T-helper 17 cell (primary cell): ENCODE data around the gene SH3RF3. TPM values are rescaled to one million over a fixed set of nuclear protein-coding genes. Genes with fewer than 3 reads are reported as not detected.

Experiments used
- ATAC-seq: fragments of 150-1000 bp; cut with Tn5 transposase; 2 replicates; pipeline ENCODE4 v1.10.0; 2021; ENCODE audit warnings: mild to moderate bottlenecking, moderate library complexity
- DNase-seq, 3 donors: peaks; one replicate each; pipeline versions ENCODE4 v3.0.0 to v3.0.0-alpha.2; 2020 to 2021
- H3K9me3 ChIP-seq: one replicate; pipeline ENCODE4 v1.7.0; 2013; ENCODE audit warnings: low read length, mild to moderate bottlenecking; ENCODE audit not compliant: control insufficient read depth, poor library complexity, severe bottlenecking
- H3K27ac Mint-ChIP-seq: one replicate; pipeline ENCODE4 v1.8.0; 2022; ENCODE audit warnings: mild to moderate bottlenecking, moderate library complexity, mixed read lengths
- H3K27me3 Mint-ChIP-seq: one replicate; pipeline ENCODE4 v1.8.0; 2022; ENCODE audit warnings: mixed read lengths
- H3K36me3 Mint-ChIP-seq: one replicate; pipeline ENCODE4 v1.8.0; 2022; ENCODE audit warnings: low read depth, mixed read lengths
- H3K4me1 Mint-ChIP-seq: one replicate; pipeline ENCODE4 v1.8.0; 2022; ENCODE audit warnings: mild to moderate bottlenecking, mixed read lengths
- H3K4me3 Mint-ChIP-seq: one replicate; pipeline ENCODE4 v1.8.0; 2022; ENCODE audit warnings: mild to moderate bottlenecking, moderate library complexity, mixed read lengths
- total RNA-seq, 4 donors: library from RNA in 2 of 4; stranded (reverse) in 2 of 4; gene quantifications; one replicate each; pipeline ENCODE4 v1.2.3 and lab custom pipeline; 2022 to 2026

Gene SH3RF3
- total RNA-seq, 2 donors from 2014 or later, result 0.16 to 0.27 TPM

- H3K9me3 ChIP-seq, result no peaks in the 10 kb centered on the region
- ATAC-seq, result no peak
- peaks cover 46% of the 10 kb centered on the region for H3K27me3 Mint-ChIP-seq
- H3K4me3 Mint-ChIP-seq, result no peak overlapping the region
- no peak overlapping the region for H3K27ac Mint-ChIP-seq
- H3K36me3 Mint-ChIP-seq, result peaks cover 2% of the 10 kb centered on the region
- peaks cover 2% of the 10 kb centered on the region for H3K4me1 Mint-ChIP-seq
- DNase-seq, result no peak
These were observed 44.5 kb downstream of the SH3RF3 start for GRCh38 chr2:109173311-109174171.

- Mint-ChIP-seq H3K27ac (no peak overlapping the region), H3K4me1 (peaks cover 2% of the 10 kb centered on the region)
- no peak for ATAC-seq
These were observed 45.2 kb downstream of the SH3RF3 start for GRCh38 chr2:109174214-109174613.

GRCh38 chr2:109174626-109175349 is 45.8 kb downstream of the SH3RF3 start:
- H3K4me3 Mint-ChIP-seq, result no peak overlapping the region

More at GRCh38 chr2:109174214-109174613, 45.2 kb downstream of the SH3RF3 start:
- no peak for DNase-seq
- peaks cover 2% of the 10 kb centered on the region for H3K36me3 Mint-ChIP-seq
- H3K9me3 ChIP-seq, result peaks cover under 1% of the 10 kb centered on the region
- no peak overlapping the region for H3K4me3 Mint-ChIP-seq
- peaks cover 40% of the 10 kb centered on the region for H3K27me3 Mint-ChIP-seq

GRCh38 chr2:109175350-109175678 is 46.3 kb downstream of the SH3RF3 start:
- no peak for DNase-seq
- Mint-ChIP-seq H3K4me1 (peaks cover 2% of the 10 kb centered on the region), H3K27ac (no peak overlapping the region), H3K36me3 (peaks cover 2% of the 10 kb centered on the region), H3K27me3 (peaks cover 33% of the 10 kb centered on the region), H3K4me3 (no peak overlapping the region)
- no peak for ATAC-seq
- H3K9me3 ChIP-seq, result peaks cover 5% of the 10 kb centered on the region

More at GRCh38 chr2:109174626-109175349, 45.8 kb downstream of the SH3RF3 start:
- DNase-seq, result no peak
- no peak overlapping the region for H3K27ac Mint-ChIP-seq
- H3K9me3 ChIP-seq, result peaks cover 5% of the 10 kb centered on the region
- H3K4me1 Mint-ChIP-seq, result peaks cover 2% of the 10 kb centered on the region
- peaks cover 2% of the 10 kb centered on the region for H3K36me3 Mint-ChIP-seq
- peaks cover 38% of the 10 kb centered on the region for H3K27me3 Mint-ChIP-seq
- no peak for ATAC-seq

- Mint-ChIP-seq H3K4me1 (peaks cover 2% of the 10 kb centered on the region), H3K27me3 (peaks cover 28% of the 10 kb centered on the region), H3K4me3 (no peak overlapping the region), H3K36me3 (peaks cover 2% of the 10 kb centered on the region), H3K27ac (no peak overlapping the region)
- no peak for ATAC-seq
- H3K9me3 ChIP-seq, result peaks cover 5% of the 10 kb centered on the region
- no peak for DNase-seq
These were observed 47.9 kb downstream of the SH3RF3 start for GRCh38 chr2:109176928-109177327.

- no peak for DNase-seq
- peaks cover 5% of the 10 kb centered on the region for H3K9me3 ChIP-seq
- Mint-ChIP-seq H3K36me3 (peaks cover 2% of the 10 kb centered on the region), H3K27ac (no peak overlapping the region), H3K4me3 (no peak overlapping the region), H3K27me3 (peaks cover 21% of the 10 kb centered on the region), H3K4me1 (peaks cover 2% of the 10 kb centered on the region)
- no peak for ATAC-seq
These were observed 48.6 kb downstream of the SH3RF3 start for GRCh38 chr2:109177635-109178034.

- Mint-ChIP-seq H3K4me3 (no peak overlapping the region), H3K27ac (no peak overlapping the region), H3K36me3 (peaks cover 2% of the 10 kb centered on the region), H3K4me1 (no peaks in the 10 kb centered on the region), H3K27me3 (peaks cover 13% of the 10 kb centered on the region)
- peaks cover 5% of the 10 kb centered on the region for H3K9me3 ChIP-seq
- ATAC-seq, result no peak
- DNase-seq, result no peak
These were observed 50.0 kb downstream of the SH3RF3 start for GRCh38 chr2:109178968-109179367.

- H3K27ac Mint-ChIP-seq, result no peak overlapping the region
- peaks cover 18% of the 10 kb centered on the region for H3K27me3 Mint-ChIP-seq
- no peaks in the 10 kb centered on the region for H3K4me1 Mint-ChIP-seq
These were observed 51.8 kb downstream of the SH3RF3 start for GRCh38 chr2:109180786-109181185.

GRCh38 chr2:109182426-109182825 is 53.4 kb downstream of the SH3RF3 start:
- H3K27ac Mint-ChIP-seq, result no peak overlapping the region
- no peaks in the 10 kb centered on the region for H3K36me3 Mint-ChIP-seq
- peaks cover 14% of the 10 kb centered on the region for H3K27me3 Mint-ChIP-seq
- no peak for DNase-seq
- no peak overlapping the region for H3K4me3 Mint-ChIP-seq
- H3K9me3 ChIP-seq, result peaks cover 5% of the 10 kb centered on the region
- no peaks in the 10 kb centered on the region for H3K4me1 Mint-ChIP-seq
- ATAC-seq, result no peak

More at GRCh38 chr2:109180786-109181185, 51.8 kb downstream of the SH3RF3 start:
- no peak overlapping the region for H3K4me3 Mint-ChIP-seq
- H3K9me3 ChIP-seq, result peaks cover 5% of the 10 kb centered on the region
- no peak for DNase-seq
- no peak for ATAC-seq
- H3K36me3 Mint-ChIP-seq, result peaks cover 2% of the 10 kb centered on the region

GRCh38 chr2:109183871-109184270 is 54.9 kb downstream of the SH3RF3 start:
- H3K4me1 Mint-ChIP-seq, result no peaks in the 10 kb centered on the region
- DNase-seq (no peak), ATAC-seq (no peak)
- H3K9me3 ChIP-seq, result peaks cover 5% of the 10 kb centered on the region
- peaks cover 21% of the 10 kb centered on the region for H3K27me3 Mint-ChIP-seq
- H3K36me3 Mint-ChIP-seq, result no peaks in the 10 kb centered on the region
- H3K4me3 Mint-ChIP-seq, result no peak overlapping the region
- no peak overlapping the region for H3K27ac Mint-ChIP-seq

GRCh38 chr2:109184368-109184767 is 55.4 kb downstream of the SH3RF3 start:
- Mint-ChIP-seq H3K27ac (no peak overlapping the region), H3K36me3 (no peaks in the 10 kb centered on the region), H3K4me3 (no peak overlapping the region), H3K4me1 (no peaks in the 10 kb centered on the region), H3K27me3 (peaks cover 24% of the 10 kb centered on the region)
- H3K9me3 ChIP-seq, result peaks cover 3% of the 10 kb centered on the region
- DNase-seq (no peak), ATAC-seq (no peak)

- Mint-ChIP-seq H3K36me3 (no peaks in the 10 kb centered on the region), H3K27ac (no peak overlapping the region), H3K27me3 (peaks cover 34% of the 10 kb centered on the region), H3K4me1 (no peaks in the 10 kb centered on the region), H3K4me3 (no peak overlapping the region)
- ATAC-seq, result no peak
- DNase-seq, result no peak
- no peaks in the 10 kb centered on the region for H3K9me3 ChIP-seq
These were observed 56.3 kb downstream of the SH3RF3 start for GRCh38 chr2:109185338-109185737.

GRCh38 chr2:109185821-109186570 is 57.0 kb downstream of the SH3RF3 start:
- H3K9me3 ChIP-seq, result no peaks in the 10 kb centered on the region
- no peaks in the 10 kb centered on the region for H3K4me1 Mint-ChIP-seq
- DNase-seq (no peak), ATAC-seq (no peak)
- H3K36me3 Mint-ChIP-seq, result no peaks in the 10 kb centered on the region
- peaks cover 40% of the 10 kb centered on the region for H3K27me3 Mint-ChIP-seq
- H3K27ac Mint-ChIP-seq, result no peak overlapping the region
- no peak overlapping the region for H3K4me3 Mint-ChIP-seq
